Gastrocnemius medialis (tissue), 4 donors: ENCODE data around the gene CDK14.

ENCODE experiments used
- CTCF ChIP-seq, 5 experiments: fragments of 450-650 bp in 3 of 5; fragments of 200-600 bp in 2 of 5; sonication (generic) in 2 of 5; IDR thresholded peaks in 4 of 5; conservative IDR thresholded peaks in 1 of 5; 1 replicate in 4 of 5; 2 replicates in 1 of 5; pipeline ENCODE4 v1.5.1; 2016 to 2019; ENCODE audit warnings: antibody characterized with exemption in 5 of 5, mild to moderate bottlenecking in 3 of 5, moderate library complexity in 3 of 5
- POLR2A ChIP-seq, 2 donors: fragments of 450-650 bp; IDR thresholded peaks; one replicate each; pipeline ENCODE4 v1.6.1; 2017; ENCODE audit warnings: antibody characterized with exemption in 2 of 2, mild to moderate bottlenecking in 2 of 2, moderate library complexity in 2 of 2

GRCh38 chr7:90768301-90768700 lies 172.2 kb downstream of the CDK14 start:
- TF ChIP-seq CTCF (IDR thresholded peaks at IDR 0.05 in 4 of 5, conservative IDR thresholded peaks at IDR 0.05 in 1 of 5) (no peak), POLR2A (IDR thresholded peaks at IDR 0.05) (no peak)
